Neural crest cell (in vitro differentiated cells): ENCODE measurements around the gene CAB39. TPM values are rescaled to one million over a fixed set of nuclear protein-coding genes. Genes with fewer than 3 reads are reported as not detected.
A peak's percentile ranks its signal among the peaks of the same experiment; 100 is the strongest.

Source experiments
- DNase-seq: peaks from one replicate; pipeline ENCODE4 v3.0.0; 2021; ENCODE audit warnings: low read depth, mixed read lengths, low spot score
- H3K27ac Mint-ChIP-seq: one replicate; pipeline ENCODE4 v1.8.0; 2021; ENCODE audit warnings: mild to moderate bottlenecking, mixed read lengths; ENCODE audit not compliant: unreplicated experiment
- H3K27me3 Mint-ChIP-seq: 2 replicates; pipeline ENCODE4 v1.8.0; 2021; ENCODE audit warnings: low read depth, mild to moderate bottlenecking, mixed read lengths
- H3K36me3 Mint-ChIP-seq: 2 replicates; pipeline ENCODE4 v1.8.0; 2021; ENCODE audit warnings: low read depth, mild to moderate bottlenecking, mixed read lengths
- H3K4me1 Mint-ChIP-seq: 2 replicates; pipeline ENCODE4 v1.8.0; 2021; ENCODE audit warnings: mixed read lengths
- H3K4me3 Mint-ChIP-seq: one replicate; pipeline ENCODE4 v1.8.0; 2021; ENCODE audit warnings: mild to moderate bottlenecking, mixed read lengths
- H3K9me3 Mint-ChIP-seq: 2 replicates; pipeline ENCODE4 v1.8.0; 2021; ENCODE audit warnings: mixed read lengths
- long read RNA-seq: library from polyadenylated mRNA; unstranded; transcript quantifications from one replicate; pipeline ENCODE4 v2.0.0, GENCODE V29; 2020
- total RNA-seq: library from RNA; stranded (reverse); gene quantifications from 2 replicates; pipeline ENCODE4 v1.2.1, GENCODE V29; 2021
- TF ChIP-seq, protein P1 (sequence below): fragments of 200-600 bp; sonication (generic); conservative IDR thresholded peaks from 2 replicates; pipeline ENCODE4 v1.5.0; 2021; ENCODE audit warnings: antibody characterized with exemption, mild to moderate bottlenecking

CAB39 gene
- 40.6 and 43.7 TPM in 2 replicates for total RNA-seq
- long read RNA-seq, partial matches to known transcripts: 2 of 17 reads
- long read RNA-seq, other reads (novel, unspliced or antisense): 12 of 17 reads

DNA sequence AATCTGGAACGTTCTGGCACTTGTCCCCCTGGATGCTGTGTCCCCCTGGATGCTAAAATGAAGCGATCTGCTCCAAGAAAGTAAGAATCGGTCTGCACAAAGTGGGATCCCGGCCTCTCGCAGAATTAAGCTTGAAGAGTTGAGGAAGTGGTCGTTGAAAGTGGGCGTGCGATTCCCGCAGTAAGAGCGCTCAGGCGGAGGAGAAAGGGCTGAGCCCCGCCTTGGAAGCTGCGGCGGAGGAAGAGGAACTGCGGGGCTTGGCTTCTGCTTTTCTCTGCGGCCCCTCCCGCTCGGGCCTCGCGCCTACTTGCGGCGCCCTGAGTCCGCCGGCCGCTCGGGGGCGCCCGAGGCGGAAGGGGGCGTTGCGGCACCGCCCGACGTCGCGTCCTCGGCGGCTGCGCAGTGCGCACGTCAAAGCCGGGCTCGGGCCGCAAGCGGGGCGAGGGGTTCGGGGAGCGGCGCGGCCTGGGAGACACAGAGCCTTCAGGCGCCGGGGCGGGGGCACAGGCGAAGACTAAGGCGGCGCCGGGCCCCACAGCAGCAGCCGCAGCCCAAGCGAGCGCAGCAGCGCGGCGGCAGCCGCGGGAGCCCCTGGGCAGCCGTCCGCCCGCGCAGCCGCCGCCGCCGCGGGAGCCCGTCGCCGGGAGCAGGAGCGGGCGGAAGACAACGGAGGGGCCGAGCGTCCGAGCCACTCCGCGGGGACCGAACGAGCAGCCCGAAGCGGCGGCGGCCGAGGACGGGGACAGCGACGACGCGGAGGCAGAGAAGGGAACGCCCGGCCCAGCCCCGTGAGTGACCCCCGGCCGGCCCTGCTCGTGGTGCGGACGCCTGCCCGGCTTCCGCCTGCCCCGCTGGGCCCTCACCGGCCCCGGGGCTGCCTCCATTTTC lies at the start of gene CAB39:
Gene CAB39, plus strand, starts transcription at position 400 of the 888 bp plus-strand sequence. CDS start 47,160 bp downstream, outside the sequence.
- TF ChIP-seq, protein P1, sequence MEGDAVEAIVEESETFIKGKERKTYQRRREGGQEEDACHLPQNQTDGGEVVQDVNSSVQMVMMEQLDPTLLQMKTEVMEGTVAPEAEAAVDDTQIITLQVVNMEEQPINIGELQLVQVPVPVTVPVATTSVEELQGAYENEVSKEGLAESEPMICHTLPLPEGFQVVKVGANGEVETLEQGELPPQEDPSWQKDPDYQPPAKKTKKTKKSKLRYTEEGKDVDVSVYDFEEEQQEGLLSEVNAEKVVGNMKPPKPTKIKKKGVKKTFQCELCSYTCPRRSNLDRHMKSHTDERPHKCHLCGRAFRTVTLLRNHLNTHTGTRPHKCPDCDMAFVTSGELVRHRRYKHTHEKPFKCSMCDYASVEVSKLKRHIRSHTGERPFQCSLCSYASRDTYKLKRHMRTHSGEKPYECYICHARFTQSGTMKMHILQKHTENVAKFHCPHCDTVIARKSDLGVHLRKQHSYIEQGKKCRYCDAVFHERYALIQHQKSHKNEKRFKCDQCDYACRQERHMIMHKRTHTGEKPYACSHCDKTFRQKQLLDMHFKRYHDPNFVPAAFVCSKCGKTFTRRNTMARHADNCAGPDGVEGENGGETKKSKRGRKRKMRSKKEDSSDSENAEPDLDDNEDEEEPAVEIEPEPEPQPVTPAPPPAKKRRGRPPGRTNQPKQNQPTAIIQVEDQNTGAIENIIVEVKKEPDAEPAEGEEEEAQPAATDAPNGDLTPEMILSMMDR: peak; percentile 84
- H3K27ac Mint-ChIP-seq: peak within 1 kb of the TSS; percentile 95

DNA sequence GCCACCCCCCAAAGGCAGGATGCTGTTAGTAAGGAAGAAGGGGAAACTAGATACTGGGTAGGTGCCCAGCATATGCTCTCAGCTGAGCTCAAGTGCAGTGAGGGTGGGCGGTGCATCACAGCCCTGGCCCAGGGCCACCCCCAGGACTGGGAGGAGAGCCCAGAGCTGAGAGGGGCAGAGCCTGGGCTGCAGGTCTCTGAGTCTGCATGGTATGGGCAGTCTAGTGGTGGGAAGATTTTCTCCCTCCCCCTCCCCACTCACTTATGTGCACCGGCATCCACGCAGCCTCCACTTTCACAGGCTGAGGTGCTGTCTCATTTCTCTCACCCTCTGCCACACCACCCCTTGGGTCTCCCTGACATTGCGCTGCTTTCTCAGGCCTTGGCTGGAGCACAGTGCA lies 48.5 kb upstream of the CAB39 start:
- Mint-ChIP-seq H3K4me3 (no peak overlapping the region), H3K27me3 (peaks cover 75% of the 10 kb centered on the region), H3K36me3 (no peaks in the 10 kb centered on the region), H3K27ac (no peak overlapping the region), H3K9me3 (no peaks in the 10 kb centered on the region), H3K4me1 (peaks cover 4% of the 10 kb centered on the region)
- no peak for DNase-seq
- TF ChIP-seq, protein P1: no peak

More for the DNA sequence above, at the start of gene CAB39:
- peaks cover 20% of the 10 kb centered on the region for H3K27me3 Mint-ChIP-seq
- peaks cover 2% of the 10 kb centered on the region for H3K36me3 Mint-ChIP-seq
- H3K9me3 Mint-ChIP-seq: no peaks in the 10 kb centered on the region
- peak within 1 kb of the TSS; percentile 96 for H3K4me3 Mint-ChIP-seq
- DNase-seq: peak; percentile 77
- peaks cover 30% of the 10 kb centered on the region for H3K4me1 Mint-ChIP-seq

DNA sequence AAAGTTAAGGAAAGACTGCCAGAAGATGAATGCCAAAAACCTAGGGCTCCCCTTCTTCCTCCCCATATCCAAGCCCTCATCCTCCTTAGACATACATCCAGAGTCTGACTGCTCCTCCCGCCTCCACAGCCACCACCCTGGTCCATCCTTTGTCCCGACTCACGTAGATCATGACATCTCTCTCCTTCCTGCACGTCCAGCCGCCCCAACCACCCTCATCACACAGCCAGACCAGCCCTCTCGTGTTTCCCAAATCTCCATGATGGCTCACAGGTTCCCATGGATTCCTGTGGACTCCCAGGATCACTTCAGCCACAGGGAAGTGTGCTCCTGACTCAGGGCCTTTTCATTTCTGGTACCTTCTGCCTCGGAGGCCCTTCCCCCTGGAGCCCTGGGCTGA lies 47.8 kb upstream of the CAB39 start:
- H3K36me3 Mint-ChIP-seq: no peaks in the 10 kb centered on the region
- H3K4me3 Mint-ChIP-seq: no peak overlapping the region
- H3K4me1 Mint-ChIP-seq: peaks cover 4% of the 10 kb centered on the region
- H3K27me3 Mint-ChIP-seq: peaks cover 80% of the 10 kb centered on the region
- no peak for DNase-seq
- no peaks in the 10 kb centered on the region for H3K9me3 Mint-ChIP-seq
- H3K27ac Mint-ChIP-seq: no peak overlapping the region
- TF ChIP-seq, protein P1: no peak

DNA sequence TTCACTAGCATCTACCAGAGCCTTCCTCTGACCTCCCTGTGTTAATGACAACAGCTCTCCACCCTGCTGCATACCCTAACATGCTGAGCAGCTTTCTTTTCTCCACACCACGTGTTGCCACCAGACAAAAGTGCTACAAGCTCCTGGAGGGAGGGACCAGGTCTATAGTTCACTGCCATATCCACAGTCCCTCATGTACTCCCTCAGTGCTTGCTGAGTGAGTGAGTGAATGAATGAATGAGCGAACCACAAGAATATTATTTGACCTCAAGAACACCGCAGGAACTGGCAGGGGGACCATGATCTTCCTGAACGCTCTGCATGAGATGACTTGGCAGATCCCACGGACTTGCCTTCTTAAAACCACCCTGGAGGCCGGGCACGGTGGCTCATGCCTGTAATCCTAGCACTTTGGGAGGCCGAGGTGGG lies 47.4 kb upstream of the CAB39 start:
- Mint-ChIP-seq H3K36me3 (no peaks in the 10 kb centered on the region), H3K4me3 (no peak overlapping the region), H3K27ac (no peak overlapping the region), H3K27me3 (peaks cover 82% of the 10 kb centered on the region), H3K9me3 (no peaks in the 10 kb centered on the region), H3K4me1 (peaks cover 4% of the 10 kb centered on the region)
- no peak for DNase-seq
- TF ChIP-seq, protein P1: no peak

DNA sequence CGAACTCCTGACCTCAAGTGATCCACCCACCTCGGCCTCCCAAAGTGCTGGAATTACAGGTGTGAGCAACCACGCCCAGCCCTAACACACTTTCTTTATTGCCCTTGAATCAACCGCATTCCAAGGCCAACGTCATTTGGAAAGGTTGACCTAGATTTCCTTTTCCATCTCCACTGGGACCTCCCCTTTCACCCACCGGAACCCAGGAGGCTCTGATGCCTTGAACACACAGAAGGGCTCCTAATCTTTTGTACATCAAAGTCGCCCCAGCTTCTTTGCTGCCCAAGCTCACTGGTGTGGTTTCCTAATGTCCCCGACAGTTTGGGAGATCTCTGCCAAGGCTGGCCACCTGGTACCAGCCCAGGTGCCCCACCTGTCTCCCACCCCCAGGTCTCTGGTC lies 46.2 kb upstream of the CAB39 start:
- no peak for DNase-seq
- H3K27me3 Mint-ChIP-seq: peaks cover 81% of the 10 kb centered on the region
- no peaks in the 10 kb centered on the region for H3K36me3 Mint-ChIP-seq
- TF ChIP-seq, protein P1: no peak
- no peak overlapping the region for H3K4me3 Mint-ChIP-seq
- no peak overlapping the region for H3K27ac Mint-ChIP-seq
- H3K9me3 Mint-ChIP-seq: no peaks in the 10 kb centered on the region
- H3K4me1 Mint-ChIP-seq: peaks cover 5% of the 10 kb centered on the region
